HS-5 (cell line): ENCODE measurements around the gene TAS2R39.

Source experiments
- DNase-seq: peaks from one replicate; pipeline ENCODE4 v3.0.0-alpha.2; 2012; ENCODE audit warnings: low read depth

Gene TAS2R39

GRCh38 chr7:143216686-143217085, 33.5 kb downstream of the TAS2R39 start:
- no peak for DNase-seq

DNA sequence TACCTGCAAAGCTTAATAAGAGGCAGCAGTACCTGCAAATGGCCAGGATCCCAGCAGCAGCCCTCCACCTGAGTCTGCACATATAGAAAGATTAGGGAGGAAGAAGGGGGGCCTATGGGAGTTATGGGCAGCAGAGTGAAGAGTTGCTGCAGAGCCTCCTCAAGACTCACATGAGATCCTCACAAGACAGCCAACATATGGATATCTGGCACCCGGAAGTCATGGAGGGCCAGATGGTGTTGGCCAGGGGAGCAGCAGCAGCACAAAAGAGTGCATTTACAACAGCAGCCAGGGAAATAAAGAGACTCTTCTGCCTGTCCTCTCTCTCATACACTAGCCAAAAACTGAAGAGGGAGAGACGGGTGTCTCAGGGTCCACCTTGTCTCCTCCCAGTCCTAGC, 34.6 kb downstream of the TAS2R39 start:
- no peak for DNase-seq

GRCh38 chr7:143221286-143221685, 38.1 kb downstream of the TAS2R39 start:
- DNase-seq = no peak

DNA sequence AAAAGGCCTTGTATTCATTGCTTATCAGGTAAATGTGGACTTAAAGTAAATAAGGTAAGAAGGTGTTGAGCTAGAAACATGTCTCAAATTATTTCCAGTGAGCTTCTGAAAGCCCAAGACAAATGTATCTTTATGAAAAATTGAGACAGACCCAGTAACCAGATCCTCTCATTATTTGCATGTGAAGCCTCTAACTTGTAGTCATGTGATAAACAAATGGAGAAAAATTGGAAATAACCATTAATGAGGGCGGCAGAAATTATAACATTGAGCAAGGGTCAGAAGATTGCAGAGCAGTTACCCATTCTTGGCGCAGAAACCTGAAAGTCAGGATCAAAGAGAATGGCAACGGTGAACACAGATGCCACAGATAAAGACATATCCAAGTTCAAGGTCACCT, 38.5 kb downstream of the TAS2R39 start, which contains the start of gene TAS2R40:
Gene TAS2R40 (plus strand): TSS at position 301 of the 400 bp plus-strand sequence. CDS start 42 bp downstream, at position 343.
- no peak for DNase-seq

DNA sequence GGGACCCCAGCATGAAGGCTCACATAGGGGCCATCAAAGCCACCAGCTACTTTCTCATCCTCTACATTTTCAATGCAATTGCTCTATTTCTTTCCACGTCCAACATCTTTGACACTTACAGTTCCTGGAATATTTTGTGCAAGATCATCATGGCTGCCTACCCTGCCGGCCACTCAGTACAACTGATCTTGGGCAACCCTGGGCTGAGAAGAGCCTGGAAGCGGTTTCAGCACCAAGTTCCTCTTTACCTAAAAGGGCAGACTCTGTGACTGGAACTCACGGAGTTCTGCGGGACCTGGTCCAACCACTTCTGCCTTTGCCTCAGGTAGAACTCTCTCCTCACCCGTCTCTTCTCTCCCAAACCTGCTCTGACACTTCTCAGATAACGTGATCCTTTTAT, 39.6 kb downstream of the TAS2R39 start:
- no peak for DNase-seq

DNA sequence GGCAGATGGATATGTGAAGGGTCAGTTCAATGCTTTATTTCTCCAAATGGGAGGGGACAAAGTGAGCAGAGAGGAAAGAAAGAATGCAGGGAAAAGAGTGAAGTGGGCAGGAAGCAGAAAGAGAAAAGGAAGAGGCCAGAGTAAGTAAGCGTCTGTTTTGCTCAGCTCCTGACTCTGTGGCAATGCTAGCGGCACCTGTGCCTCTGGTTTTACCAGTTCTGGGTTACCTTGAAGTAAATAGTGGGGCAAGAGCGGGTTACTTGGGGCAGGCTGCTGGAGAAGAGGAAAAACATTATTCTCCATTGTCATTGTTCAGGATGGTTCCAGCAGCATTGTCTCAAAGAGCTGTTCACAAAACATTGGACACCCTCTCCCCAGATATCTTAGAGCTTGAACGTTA, 40.6 kb downstream of the TAS2R39 start:
- DNase-seq = no peak

DNA sequence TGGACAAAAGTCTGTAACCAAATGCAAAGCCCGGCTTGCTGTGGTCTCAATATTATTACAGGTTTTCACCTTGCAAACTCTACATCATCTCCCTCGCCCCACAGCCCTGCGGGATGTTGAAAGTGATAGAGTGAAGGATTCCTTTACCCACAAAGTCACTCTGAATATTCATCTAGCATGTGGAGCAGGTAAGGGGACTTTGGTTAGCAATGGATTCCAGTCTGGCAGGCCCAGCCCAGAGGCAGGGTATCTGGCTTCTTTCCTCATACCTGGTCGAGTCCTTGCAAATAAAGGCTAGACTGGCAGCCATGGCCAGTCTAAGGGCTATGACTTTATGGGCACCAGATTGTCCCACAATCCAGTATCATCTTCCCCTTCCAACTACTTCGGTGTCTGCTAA, 41.8 kb downstream of the TAS2R39 start:
- DNase-seq = no peak

DNA sequence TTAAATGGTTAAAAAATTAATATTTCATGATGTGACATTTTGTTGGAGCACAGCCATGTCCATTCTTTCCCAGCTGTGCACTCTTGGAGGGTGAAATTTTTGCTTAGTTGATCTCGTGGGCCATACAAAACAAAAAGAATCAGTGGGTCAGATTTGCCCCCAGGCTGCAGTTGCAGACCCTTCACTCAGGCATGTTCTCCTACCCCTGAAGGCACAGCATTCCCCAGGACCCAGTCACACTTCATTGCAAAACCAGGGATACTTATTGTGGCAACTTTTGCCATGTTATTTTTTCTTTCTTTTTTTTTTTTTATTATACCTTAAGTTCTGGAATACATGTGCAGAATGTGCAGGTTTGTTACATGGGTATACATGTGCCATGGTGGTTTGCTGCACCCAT, 44.6 kb downstream of the TAS2R39 start:
- DNase-seq = no peak

- no peak for DNase-seq
Observed at GRCh38 chr7:143229054-143229790, 46.0 kb downstream of the TAS2R39 start.

GRCh38 chr7:143230602-143231457, 47.6 kb downstream of the TAS2R39 start:
- DNase-seq = no peak
